Mucosa of rectum (tissue), 2 donors: Measurements from ENCODE around the gene MMP2.
A peak's percentile ranks its signal among the peaks of the same experiment; 100 is the strongest.

ENCODE experiments used
- H3K27ac ChIP-seq, 2 donors: one replicate each; pipeline ENCODE4 v1.7.0; 2013; ENCODE audit warnings: inconsistent platforms in 2 of 2, low read depth in 2 of 2, low read length in 2 of 2
- H3K27me3 ChIP-seq, 2 donors: one replicate each; pipeline ENCODE4 v1.7.0; 2013; ENCODE audit warnings: low read length in 2 of 2; ENCODE audit not compliant: control insufficient read depth in 2 of 2, insufficient read depth in 2 of 2
- H3K36me3 ChIP-seq, 2 donors: one replicate each; pipeline ENCODE4 v1.7.0; 2013; ENCODE audit warnings: low read length in 2 of 2; ENCODE audit not compliant: control insufficient read depth in 2 of 2, insufficient read depth in 2 of 2
- H3K4me1 ChIP-seq, 2 donors: one replicate each; pipeline ENCODE4 v1.7.0; 2013; ENCODE audit warnings: low read length in 2 of 2, mild to moderate bottlenecking in 1 of 2; ENCODE audit not compliant: control insufficient read depth in 2 of 2, insufficient read depth in 2 of 2
- H3K4me3 ChIP-seq, 2 donors: one replicate each; pipeline ENCODE4 v1.7.0; 2013; ENCODE audit warnings: low read length in 2 of 2
- H3K9ac ChIP-seq, 2 donors: one replicate each; pipeline ENCODE4 v1.7.0; 2013; ENCODE audit warnings: low read length in 2 of 2, low read depth in 1 of 2, mild to moderate bottlenecking in 1 of 2
- H3K9me3 ChIP-seq, 2 donors: one replicate each; pipeline ENCODE4 v1.7.0; 2013; ENCODE audit warnings: low read length in 2 of 2; ENCODE audit not compliant: control insufficient read depth in 2 of 2
- donor health status: healthy.
- donor health status: Normal muscosa, but diverticular disease.

Gene MMP2

GRCh38 chr16:55468352-55468990 lies 10.5 kb upstream of the MMP2 start:
- H3K4me3 ChIP-seq: no peak overlapping the region
- no peaks in the 10 kb centered on the region for H3K4me1 ChIP-seq
- no peak overlapping the region for H3K9ac ChIP-seq
- no peaks in the 10 kb centered on the region for H3K36me3 ChIP-seq
- no peak overlapping the region for H3K27ac ChIP-seq
- no peaks in the 10 kb centered on the region for H3K9me3 ChIP-seq
- H3K27me3 ChIP-seq: no peaks in the 10 kb centered on the region

GRCh38 chr16:55469821-55470532 lies 9.0 kb upstream of the MMP2 start:
- H3K27me3 ChIP-seq: no peaks in the 10 kb centered on the region
- no peak overlapping the region for H3K4me3 ChIP-seq
- H3K27ac ChIP-seq: no peak overlapping the region

GRCh38 chr16:55470533-55471371 lies 8.2 kb upstream of the MMP2 start:
- Histone ChIP-seq H3K9me3 (no peaks in the 10 kb centered on the region), H3K36me3 (no peaks in the 10 kb centered on the region), H3K27me3 (no peaks in the 10 kb centered on the region), H3K4me1 (no peaks in the 10 kb centered on the region), H3K9ac (no peak overlapping the region), H3K4me3 (no peak overlapping the region), H3K27ac (no peak overlapping the region)

More at GRCh38 chr16:55469821-55470532, 9.0 kb upstream of the MMP2 start:
- no peak overlapping the region for H3K9ac ChIP-seq
- no peaks in the 10 kb centered on the region for H3K4me1 ChIP-seq
- no peaks in the 10 kb centered on the region for H3K36me3 ChIP-seq
- no peaks in the 10 kb centered on the region for H3K9me3 ChIP-seq

GRCh38 chr16:55471448-55472097 lies 7.4 kb upstream of the MMP2 start:
- Histone ChIP-seq H3K27me3 (no peaks in the 10 kb centered on the region), H3K36me3 (no peaks in the 10 kb centered on the region), H3K4me1 (no peaks in the 10 kb centered on the region), H3K9me3 (no peaks in the 10 kb centered on the region), H3K27ac (no peak overlapping the region), H3K9ac (no peak overlapping the region), H3K4me3 (no peak overlapping the region)

GRCh38 chr16:55473587-55473986 lies 5.4 kb upstream of the MMP2 start:
- no peaks in the 10 kb centered on the region for H3K9me3 ChIP-seq
- no peaks in the 10 kb centered on the region for H3K36me3 ChIP-seq
- no peak overlapping the region for H3K9ac ChIP-seq
- H3K4me3 ChIP-seq: no peak overlapping the region
- H3K27me3 ChIP-seq: no peaks in the 10 kb centered on the region
- H3K4me1 ChIP-seq: peaks cover 0 to 1% of the 10 kb centered on the region in 2 donors
- no peak overlapping the region for H3K27ac ChIP-seq

GRCh38 chr16:55474821-55475220 lies 4.2 kb upstream of the MMP2 start:
- no peak overlapping the region for H3K4me3 ChIP-seq
- peaks cover 0 to 3% of the 10 kb centered on the region in 2 donors for H3K4me1 ChIP-seq
- H3K27me3 ChIP-seq: peaks cover 2% of the 10 kb centered on the region in 2 donors
- no peaks in the 10 kb centered on the region for H3K36me3 ChIP-seq
- no peak overlapping the region for H3K9ac ChIP-seq
- no peak overlapping the region for H3K27ac ChIP-seq
- H3K9me3 ChIP-seq: no peaks in the 10 kb centered on the region

GRCh38 chr16:55475919-55476318 lies 3.1 kb upstream of the MMP2 start:
- no peak overlapping the region for H3K4me3 ChIP-seq

GRCh38 chr16:55476625-55477533 lies 2.1 kb upstream of the MMP2 start:
- no peaks in the 10 kb centered on the region for H3K36me3 ChIP-seq
- peaks cover 6 to 10% of the 10 kb centered on the region in 2 donors for H3K27me3 ChIP-seq
- no peak overlapping the region for H3K9ac ChIP-seq
- no peak overlapping the region for H3K4me3 ChIP-seq
- H3K9me3 ChIP-seq: no peaks in the 10 kb centered on the region
- H3K4me1 ChIP-seq: peaks cover 0 to 3% of the 10 kb centered on the region in 2 donors
- peak overlapping the region; percentile 26 to 40 for H3K27ac ChIP-seq

More at GRCh38 chr16:55475919-55476318, 3.1 kb upstream of the MMP2 start:
- Histone ChIP-seq H3K9ac (no peak overlapping the region), H3K9me3 (no peaks in the 10 kb centered on the region), H3K4me1 (peaks cover 0 to 3% of the 10 kb centered on the region in 2 donors), H3K27ac (peak overlapping the region in 1 of 2 donors; percentile 32), H3K27me3 (peaks cover 6 to 9% of the 10 kb centered on the region in 2 donors), H3K36me3 (no peaks in the 10 kb centered on the region)

- no peaks in the 10 kb centered on the region for H3K36me3 ChIP-seq
- H3K27me3 ChIP-seq: peaks cover 6 to 10% of the 10 kb centered on the region in 2 donors
- no peak overlapping the region for H3K4me3 ChIP-seq
- H3K27ac ChIP-seq: peak overlapping the region in 1 of 2 donors; percentile 26
- no peaks in the 10 kb centered on the region for H3K9me3 ChIP-seq
- H3K4me1 ChIP-seq: peaks cover 0 to 3% of the 10 kb centered on the region in 2 donors
- H3K9ac ChIP-seq: no peak overlapping the region
Observed at GRCh38 chr16:55477736-55478135, 1.3 kb upstream of the MMP2 start.
